GM12872 (cell line): ENCODE results near the gene HECTD3.

Experiments used
- CTCF ChIP-seq: IDR thresholded peaks from 3 replicates; pipeline ENCODE4 v1.5.1; 2011; ENCODE audit warnings: low read depth, mild to moderate bottlenecking, low read length, moderate library complexity; ENCODE audit not compliant: insufficient read depth

The HECTD3 gene

GRCh38 chr1:44999232-44999631 lies 11.9 kb downstream of the HECTD3 start:
- no peak for TF ChIP-seq CTCF

GRCh38 chr1:44995467-44996238 lies 15.5 kb downstream of the HECTD3 start:
- TF ChIP-seq CTCF, result no peak

GRCh38 chr1:44994309-44994898 lies 16.7 kb downstream of the HECTD3 start:
- no peak for TF ChIP-seq CTCF

GRCh38 chr1:44988531-44989156 lies 22.5 kb downstream of the HECTD3 start:
- no peak for TF ChIP-seq CTCF

GRCh38 chr1:44985747-44986359 lies 25.3 kb downstream of the HECTD3 start:
- no peak for TF ChIP-seq CTCF

- TF ChIP-seq CTCF, result no peak
Measured at GRCh38 chr1:44976252-44976651, 34.9 kb downstream of the HECTD3 start.

GRCh38 chr1:44973645-44974044 lies 37.5 kb downstream of the HECTD3 start:
- TF ChIP-seq CTCF, result no peak
